Keratinocyte (primary cell): ENCODE data around the gene FLVCR1.

ENCODE experiments used
- CTCF ChIP-seq, 3 experiments: IDR thresholded peaks in 1 of 3; conservative IDR thresholded peaks in 1 of 3; optimal IDR thresholded peaks in 1 of 3; 2 replicates in 2 of 3; 3 replicates in 1 of 3; pipeline versions ENCODE3 to v1.5.1; 2011; ENCODE audit warnings: low read length in 3 of 3, mild to moderate bottlenecking in 3 of 3, moderate library complexity in 2 of 3, control low read depth in 1 of 3, inconsistent platforms in 1 of 3; ENCODE audit not compliant: insufficient read depth in 2 of 3; ENCODE audit errors: extremely low read depth in 1 of 3
- EZH2 ChIP-seq: IDR thresholded peaks from one replicate; pipeline ENCODE4 v1.6.1; 2012; ENCODE audit warnings: inconsistent platforms, mild to moderate bottlenecking, low read length, moderate library complexity

- TF ChIP-seq CTCF (optimal IDR thresholded peaks at IDR 0.05 in 1 of 3, IDR thresholded peaks at IDR 0.05 in 1 of 3, conservative IDR thresholded peaks at IDR 0.05 in 1 of 3; ENCODE audit: extremely low read depth in 1 of 3, insufficient read depth in 2 of 3, low read length in 3 of 3) = no peak
- TF ChIP-seq EZH2 = no peak
Observed at GRCh38 chr1:212816567-212817278, 41.4 kb upstream of the FLVCR1 start.
